GM18508 (cell line): Measurements from ENCODE around the gene TBXAS1.
"Not testable (repeated sequence)": the region's sequence is repeated elsewhere in the genome, so short reads cannot be mapped to it uniquely, and the experiment has no call there.

Experiments used
- ATAC-seq: cut with Tn5 transposase; IDR thresholded peaks from one replicate; pipeline ENCODE4 v1.9.1; 2021; ENCODE audit warnings: moderate number of reproducible peaks; ENCODE audit not compliant: insufficient read depth, unreplicated experiment

TBXAS1 gene

DNA sequence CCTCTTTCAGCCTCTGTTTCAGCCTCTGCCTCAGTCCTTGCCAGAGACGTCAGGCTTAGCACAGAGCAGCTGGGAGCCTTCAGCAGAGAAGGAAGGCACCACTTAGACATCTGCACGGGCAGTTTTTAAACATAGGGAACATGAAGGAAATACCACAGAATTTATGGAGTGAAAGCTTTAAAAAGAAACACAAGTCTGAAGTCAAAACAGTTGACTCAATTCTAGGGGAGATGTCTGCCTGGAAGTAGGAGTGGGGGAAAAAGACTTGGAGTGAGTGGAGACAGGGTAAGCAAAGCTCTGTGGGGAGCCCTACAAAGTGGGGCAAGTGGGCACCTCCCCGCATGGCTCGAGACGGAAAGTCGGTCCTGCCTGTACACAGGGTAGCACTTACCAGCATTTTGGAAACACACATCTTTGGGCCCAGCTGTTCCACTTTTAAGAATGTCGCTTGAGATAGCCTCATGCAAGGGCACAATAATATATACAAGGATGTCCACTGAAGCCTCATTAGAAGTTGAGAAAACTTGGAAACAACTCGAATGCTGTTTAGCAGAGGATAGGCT, 5.0 kb upstream of the TBXAS1 start:
- ATAC-seq = no peak

DNA sequence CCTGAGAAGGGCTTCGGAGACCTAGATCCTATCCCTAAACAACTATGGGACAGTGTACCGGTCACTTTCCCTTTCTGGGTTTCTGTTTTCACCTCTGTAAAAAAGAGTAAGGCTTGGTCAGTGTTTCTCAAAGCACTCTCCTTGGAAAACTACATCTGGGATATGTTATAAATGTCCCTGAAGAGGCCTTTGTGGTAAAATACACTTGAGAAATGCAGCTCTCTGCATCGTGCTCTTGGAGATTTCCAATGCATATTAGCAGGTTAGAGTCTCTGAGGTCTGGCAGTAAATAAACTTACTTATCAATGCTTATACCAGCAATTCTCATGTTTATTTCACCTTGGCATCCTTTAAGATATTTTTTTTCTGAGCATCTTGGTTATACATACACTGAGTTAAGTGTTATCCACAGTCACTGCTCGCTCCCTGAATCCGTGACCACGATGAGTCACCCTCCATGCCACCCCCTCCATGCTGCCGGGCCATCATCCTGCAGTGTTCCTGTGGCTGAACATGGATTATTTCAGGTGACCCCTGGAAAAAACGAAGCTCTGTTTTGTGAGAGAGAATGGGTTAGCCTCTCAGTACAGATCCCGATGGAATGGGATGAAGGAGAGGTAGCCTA, 3.3 kb upstream of the TBXAS1 start:
- ATAC-seq = no peak

DNA sequence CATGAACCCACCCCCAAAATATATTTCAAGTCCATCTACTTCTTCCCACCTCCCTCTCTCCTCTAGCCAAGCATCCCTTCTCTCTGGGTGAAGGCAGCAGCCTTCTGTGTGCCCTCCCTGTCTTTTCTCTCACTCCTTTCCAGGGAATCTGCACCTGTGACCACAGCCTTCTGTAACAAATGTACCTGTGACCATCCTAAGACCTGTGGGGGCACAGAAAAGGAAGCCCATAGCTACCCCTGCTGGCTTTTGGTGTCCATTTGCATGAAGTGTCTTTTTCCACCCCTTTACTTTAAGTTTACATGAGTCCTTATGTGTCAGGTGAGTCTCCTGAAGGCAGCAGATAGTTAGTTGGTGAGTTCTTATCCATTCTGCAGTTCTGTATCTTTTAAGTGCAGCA, 2.0 kb upstream of the TBXAS1 start:
- ATAC-seq = no peak

DNA sequence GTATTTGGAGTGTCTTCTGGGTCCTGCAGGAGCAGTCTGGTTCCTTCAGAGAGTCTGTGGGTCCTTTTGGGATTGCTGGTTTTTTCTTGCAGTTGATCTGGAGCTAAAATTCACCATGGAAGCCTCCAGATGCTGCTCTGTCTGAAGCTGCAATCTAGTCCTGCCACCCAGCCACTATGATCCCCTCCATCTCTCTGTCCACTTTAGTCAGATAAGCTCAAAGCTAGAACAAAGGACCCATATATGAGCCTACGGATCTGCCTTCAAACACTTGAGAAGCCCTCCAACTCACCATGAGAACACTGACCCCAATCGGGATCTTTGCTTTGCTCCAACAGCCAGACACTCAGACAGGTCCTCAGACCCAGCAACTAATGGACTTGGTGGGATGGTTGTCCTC, 618 bp upstream of the TBXAS1 start:
- no peak for ATAC-seq

DNA sequence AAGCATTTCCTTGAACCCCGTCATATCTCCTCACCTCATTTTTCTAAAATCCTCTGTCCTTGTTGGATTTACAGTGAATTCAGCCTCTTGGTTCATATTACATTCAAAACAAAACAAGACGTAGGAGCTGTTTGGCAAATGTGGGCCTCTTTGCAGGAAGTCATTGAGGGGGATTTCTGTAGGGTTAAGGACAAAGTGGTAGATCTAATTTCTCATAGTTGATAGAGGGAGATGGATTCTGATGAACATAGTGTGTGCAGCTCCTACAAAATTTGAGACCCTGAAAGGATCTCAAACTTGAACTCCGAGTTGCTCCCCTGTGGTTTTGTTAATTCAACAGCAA, 682 bp downstream of the TBXAS1 start:
- ATAC-seq = no peak

DNA sequence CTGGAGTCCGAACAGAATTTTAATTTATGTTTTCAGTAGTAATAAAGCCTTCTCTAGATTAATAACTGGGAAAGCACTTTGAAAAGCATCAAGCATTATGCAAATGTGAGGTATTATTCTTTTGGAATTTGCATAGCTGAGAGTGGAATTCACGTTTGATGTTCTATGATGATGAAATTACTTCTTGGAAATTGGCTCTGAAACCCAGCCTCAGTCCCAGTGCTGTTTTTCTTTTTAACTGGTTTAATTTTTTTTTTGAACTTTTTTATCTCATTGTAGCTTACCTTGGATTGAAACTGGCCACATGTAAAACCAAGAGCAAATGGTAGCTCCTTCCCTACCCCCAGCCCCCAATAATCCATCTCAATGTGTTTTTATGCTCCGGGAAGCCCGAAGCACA, 1.2 kb downstream of the TBXAS1 start:
- ATAC-seq = no peak

DNA sequence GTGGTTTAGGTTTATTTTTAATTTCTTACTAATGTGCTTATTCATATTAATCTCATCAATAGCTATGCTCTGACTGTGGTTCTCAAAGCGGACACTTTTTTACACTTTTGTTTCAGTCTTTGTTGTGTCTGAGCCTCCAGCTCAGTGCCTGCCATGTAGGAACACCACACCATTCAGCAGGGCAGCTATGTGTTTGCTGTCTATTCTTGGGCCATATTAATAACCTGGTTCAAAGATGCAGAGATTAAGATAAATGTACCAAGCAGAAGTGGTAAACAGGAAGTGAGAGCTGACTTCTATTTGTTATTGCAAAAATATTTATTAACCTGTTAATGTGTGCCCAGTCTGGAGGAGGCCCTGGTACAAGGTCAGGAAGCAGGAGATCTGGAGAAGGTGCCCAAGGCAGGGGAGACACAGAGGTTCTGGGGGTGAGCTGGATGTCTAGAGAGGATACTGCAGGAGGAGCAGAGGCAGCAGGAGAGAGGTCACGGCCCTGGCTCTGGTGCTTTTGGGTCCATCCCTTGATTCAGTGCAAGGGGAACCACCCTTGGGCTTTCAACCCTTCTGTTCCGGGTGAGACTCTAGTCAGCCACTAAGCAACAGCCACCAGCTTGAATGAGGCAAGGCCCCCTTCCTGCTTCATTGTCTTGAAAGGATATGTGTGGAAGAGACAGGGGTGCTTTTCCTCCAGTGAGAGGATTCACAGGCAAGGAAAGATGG, 1.9 kb downstream of the TBXAS1 start:
- peak; percentile 37 for ATAC-seq

DNA sequence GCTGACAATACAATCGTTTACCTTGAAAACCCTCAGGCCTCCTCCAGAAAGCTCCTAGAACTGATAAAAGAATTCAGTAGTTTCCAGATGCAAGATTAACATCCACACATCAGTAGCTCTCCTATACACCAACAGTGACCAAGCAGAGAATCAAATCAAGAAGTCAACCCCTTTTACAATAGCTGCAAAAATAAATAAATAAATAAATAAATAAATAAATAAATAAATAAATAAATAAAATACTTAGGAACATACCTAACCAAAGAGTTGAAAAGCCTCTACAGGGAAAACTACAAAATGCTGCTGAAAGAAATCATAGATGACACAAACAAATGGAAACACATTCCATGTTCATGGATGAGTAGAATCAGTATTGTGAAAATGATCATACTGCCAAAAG, 6.8 kb downstream of the TBXAS1 start:
- ATAC-seq = not testable (repeated sequence)

DNA sequence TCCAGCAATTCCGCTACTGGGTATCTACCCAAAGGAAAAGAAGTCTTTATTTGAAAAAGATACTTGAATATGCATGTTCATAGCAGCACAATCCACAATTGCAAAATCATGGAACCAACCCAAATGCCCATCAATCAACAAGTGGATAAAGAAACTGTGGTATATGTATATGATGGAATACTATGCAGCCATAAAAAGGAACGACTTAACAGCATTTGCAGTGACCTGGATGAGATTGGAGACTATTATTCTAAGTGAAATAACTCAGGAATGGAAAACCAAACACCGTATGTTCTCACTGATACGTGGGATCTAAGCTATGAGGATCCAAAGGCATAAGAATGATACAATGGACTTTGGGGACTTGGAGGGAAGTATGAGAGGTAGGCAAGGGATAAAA, 8.2 kb downstream of the TBXAS1 start:
- ATAC-seq = not testable (repeated sequence)

DNA sequence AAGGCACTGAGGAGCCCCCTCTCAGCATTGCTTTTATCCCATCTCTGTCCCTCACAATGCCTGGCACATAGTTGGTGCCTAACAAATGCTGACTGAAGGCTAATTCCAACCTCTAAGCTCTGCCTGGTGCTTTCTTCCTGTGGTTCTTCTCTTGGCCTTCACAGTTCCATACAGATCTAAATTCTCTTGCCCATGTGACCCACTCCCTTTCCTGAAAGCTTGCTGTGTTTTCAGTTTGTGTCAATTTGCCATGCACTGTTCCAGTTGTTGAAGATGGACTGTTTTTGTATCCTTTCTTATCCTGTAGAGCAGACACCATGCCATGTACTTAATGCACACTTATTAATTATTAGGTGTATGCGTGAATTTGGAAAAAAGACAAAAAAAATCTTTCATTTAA, 9.2 kb downstream of the TBXAS1 start:
- no peak for ATAC-seq

DNA sequence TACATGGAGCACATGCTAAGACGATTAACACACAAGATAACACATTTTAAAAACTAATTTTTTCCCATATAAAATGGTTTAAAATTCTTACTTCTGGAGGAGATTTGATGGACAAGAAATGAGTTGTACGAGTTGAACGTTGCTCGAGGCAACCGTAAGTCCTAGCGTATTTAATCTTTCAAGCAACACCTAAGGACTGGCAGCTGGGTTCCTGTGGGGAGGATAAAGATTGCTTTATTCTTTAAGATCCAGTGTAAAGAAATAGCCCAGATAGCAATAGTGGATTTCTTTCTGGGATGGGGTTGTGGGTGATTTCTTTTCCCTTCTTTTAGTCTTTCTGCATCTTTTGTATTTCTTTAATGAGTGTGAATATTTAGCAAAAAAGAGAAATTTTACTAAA, 9.8 kb downstream of the TBXAS1 start:
- ATAC-seq = no peak

DNA sequence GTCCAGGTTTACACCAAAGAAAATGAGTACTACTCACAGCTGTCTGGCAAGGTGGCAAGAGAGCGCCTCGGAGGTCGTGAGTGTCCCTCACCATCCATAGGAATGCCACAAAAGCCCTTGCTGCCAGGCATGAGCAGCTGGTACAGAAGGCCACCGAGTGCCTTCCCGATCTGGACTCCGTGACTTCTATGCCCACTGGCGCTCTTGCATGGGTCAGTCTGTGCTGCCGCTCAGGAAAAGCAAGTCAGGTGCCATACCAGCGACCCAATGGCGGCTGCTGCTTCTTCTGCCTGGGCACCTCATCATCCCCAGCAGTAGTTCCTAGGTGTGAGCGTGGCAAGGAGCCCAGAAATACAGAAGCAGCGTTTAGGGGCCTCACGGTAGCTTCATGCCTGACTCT, 11.7 kb downstream of the TBXAS1 start:
- no peak for ATAC-seq

DNA sequence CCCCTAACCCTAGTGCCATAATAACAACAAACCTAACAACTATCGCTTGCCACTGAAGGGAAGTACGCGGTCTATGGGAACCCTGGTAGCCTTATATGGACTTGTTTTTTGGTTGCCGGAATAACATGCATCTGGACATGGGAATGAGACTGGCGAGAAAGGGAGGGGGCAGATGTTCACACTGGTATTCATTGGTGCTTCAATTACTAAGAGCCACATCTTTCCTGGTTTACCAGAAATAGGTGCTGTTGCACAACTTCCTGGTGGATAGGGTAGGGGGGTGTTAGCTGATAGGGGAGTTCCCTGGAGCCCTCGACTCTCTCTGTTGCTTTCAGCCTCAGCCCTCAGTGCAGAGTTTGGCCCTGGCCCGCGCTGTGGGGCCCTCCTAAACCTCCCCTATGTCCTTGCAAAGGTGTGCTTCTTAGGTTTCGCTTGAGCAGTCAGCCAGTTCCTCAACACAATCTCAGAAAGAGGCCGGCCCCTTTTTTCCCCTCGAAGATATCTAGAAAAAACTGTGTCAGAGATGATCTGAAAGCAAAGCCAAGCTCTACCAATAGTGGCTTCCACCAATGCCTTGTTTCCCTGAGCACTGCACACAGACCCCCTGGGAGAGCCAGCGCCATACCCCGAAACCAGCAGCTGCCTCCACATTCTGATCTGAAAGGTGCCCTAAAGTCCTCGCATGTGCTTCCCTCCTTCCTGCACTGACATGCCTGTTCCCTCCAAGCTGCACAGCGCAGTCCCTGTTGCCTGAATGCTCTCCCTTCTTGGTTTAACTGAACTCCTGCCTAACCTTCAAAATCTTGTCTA, 13.5 kb downstream of the TBXAS1 start:
- no peak for ATAC-seq

DNA sequence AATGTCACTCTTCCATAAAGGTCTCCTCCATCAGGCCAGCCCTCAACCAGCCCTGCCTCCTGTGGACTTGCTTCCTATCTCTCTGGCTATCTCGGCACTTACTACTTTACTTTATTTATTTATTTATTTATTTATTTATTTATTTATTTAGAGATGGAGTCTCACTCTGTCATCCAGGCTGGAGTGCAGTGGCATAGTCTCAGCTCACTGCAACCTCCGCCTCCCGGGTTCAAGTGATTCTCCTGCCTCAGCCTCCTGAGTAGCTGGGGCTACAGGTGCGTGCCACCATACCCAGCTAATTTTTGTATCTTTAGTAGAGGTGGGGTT, 14.1 kb downstream of the TBXAS1 start:
- ATAC-seq = not testable (repeated sequence)

DNA sequence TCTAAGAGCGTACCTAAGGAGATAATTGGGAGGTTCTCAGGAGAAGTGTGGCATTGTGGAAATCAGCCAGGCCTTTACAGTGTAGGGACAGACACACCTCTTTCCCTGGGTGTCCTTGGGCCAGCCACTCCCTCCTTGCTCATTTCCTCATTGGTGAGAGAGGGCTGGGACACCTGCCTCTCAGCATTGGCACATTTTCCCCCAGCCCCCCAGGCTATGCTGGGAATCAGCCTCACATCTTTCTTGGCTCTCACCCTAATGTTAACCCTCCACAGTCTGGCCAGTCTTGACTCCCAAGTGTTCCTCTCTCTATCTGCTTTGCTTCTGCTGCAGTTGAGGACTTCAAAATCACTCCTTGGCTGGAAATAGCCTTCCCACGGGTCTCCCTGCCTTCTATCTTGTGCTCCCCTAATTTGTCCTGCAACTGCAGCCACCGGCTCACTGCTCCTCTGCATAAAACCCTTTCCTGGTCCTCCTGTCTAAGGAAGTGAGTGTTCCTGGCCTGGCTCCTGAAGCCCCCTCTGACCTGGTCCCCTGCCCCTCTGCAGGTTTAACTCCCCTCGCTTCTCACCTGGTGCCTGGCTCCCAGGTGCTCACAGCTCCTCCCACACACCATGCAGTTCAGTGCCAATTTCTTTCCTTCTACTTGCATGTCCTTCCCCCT, 15.8 kb downstream of the TBXAS1 start:
- no peak for ATAC-seq

DNA sequence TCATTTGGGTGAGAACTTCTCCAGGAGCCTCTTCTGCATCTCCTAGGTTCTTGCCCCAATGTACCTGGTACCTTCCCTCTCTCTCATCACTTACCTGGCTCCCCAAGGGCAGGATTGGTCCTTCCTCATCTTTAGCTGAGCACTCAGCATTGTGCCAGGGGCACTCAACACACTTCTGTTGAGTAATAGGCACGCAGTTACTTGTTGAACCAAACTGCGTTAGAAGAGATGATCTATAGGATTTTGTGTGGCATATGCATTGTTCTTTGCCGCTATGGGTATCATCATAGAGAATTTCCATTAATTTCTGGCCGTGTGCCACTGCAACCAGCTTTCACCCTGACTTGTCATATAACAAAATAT, 16.4 kb downstream of the TBXAS1 start:
- no peak for ATAC-seq

DNA sequence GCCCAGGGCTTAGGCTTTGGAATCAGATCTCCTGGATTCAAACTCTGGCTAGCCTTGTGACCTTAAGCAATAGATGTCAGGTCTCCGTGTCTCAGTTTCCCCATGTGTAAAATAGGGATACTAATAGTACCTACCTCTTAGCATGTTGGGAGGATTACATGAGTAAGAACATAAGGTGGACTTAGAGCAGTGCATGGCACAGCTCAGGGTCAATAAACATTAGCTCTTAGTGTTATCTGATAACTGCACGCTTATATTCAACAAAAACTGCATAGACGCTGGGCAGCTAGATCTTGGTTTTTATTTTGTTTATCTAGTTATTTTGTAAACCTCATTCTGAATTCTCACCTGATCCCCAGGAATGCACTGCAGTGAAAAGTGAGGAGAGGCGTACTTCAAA, 17.2 kb downstream of the TBXAS1 start:
- ATAC-seq = no peak

DNA sequence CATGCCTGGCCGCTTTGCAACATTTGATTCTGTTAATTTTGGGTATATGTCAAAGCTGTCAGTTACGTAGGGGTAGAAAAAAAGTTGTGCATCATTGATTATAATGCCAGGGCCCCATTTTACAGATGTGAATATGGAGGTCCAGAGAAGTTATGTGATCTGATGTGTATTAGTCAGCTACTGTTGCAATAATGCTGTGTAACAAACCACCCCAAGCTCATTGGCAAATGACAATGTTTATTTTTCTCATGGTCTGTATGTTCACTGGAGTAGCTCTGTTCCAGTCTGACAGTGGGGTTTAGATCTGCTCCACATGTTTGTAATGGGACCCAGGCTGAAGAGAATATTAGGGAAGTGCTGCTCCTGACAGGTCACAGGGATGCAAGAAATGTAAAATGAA, 19.2 kb downstream of the TBXAS1 start:
- no peak for ATAC-seq

DNA sequence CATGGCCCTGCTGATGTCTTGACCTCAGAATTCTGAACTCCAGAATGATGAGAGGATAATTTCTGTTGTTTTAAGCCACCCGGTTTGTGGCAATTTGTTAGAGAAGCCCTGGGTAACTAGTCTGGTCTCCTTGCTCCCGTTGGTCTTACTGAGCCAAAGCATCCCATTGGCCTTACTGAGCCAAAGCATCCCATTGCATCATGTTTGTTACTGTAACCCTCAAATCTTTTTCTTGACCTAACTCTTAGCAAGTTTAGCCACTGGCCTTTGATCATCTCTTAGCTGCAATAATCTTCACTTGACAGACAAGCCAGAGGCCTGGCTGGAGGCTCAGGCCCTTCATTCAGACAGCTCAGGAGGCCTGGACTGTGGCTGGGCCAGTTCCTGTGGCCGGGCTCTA, 21.8 kb downstream of the TBXAS1 start:
- ATAC-seq = no peak

DNA sequence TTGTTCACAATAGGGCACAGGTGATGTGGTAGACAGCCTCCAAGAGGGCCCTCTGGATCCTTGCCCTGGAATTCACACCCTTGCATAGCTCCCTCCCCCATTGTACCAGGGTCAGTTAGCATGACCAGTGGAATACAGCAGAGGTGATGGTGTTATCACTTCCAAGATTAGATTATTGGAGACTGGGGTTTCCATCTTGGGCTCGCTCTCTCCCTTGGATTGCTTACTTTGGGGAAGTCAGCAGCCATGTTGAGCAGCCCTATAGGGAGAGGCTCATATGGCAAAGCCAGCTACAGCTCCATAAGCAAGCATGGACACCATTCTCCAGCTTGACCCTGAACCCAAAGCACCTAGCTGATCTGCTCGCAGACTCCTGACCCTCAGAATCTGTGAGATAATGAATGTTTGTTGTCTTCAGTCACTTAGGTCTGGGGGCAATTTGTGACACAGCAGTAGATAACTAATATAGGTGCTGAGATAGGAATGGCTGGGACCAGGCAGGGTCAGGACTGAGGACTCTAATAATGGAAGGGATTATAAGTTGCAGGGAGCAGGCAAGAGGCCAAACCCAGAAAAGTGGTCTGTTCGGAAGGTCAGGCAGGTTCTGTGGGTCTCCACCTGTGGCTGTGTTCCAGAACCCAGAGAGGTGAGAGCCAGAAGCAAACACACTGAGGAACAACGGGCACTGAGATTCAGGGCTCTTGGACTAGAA, 22.9 kb downstream of the TBXAS1 start:
- ATAC-seq = no peak
